ENCODE data around the gene PLCE1.

- TF ChIP-seq CTCF (IDR thresholded peaks at IDR 0.05 in 8 of 11, conservative IDR thresholded peaks at IDR 0.05 in 3 of 11) (no peak), POLR2A (IDR thresholded peaks at IDR 0.05) (no peak)
These were observed 689 bp downstream of the PLCE1 start for GRCh38 chr10:93994438-93994801.
